22Rv1 (cell line): Measurements from ENCODE around the gene OR13J1.
"Not testable (repeated sequence)": the region's sequence is repeated elsewhere in the genome, so short reads cannot be mapped to it uniquely, and the experiment has no call there.

Source experiments
- ZFX ChIP-seq: fragments of 450-650 bp; IDR thresholded peaks from 2 replicates; pipeline ENCODE4 v1.6.1; 2017; ENCODE audit warnings: antibody characterized with exemption, borderline replicate concordance
- TF ChIP-seq, protein P1 (sequence below): fragments of 450-650 bp; IDR thresholded peaks from 2 replicates; pipeline ENCODE4 v1.5.1; 2017; ENCODE audit warnings: mild to moderate bottlenecking

DNA sequence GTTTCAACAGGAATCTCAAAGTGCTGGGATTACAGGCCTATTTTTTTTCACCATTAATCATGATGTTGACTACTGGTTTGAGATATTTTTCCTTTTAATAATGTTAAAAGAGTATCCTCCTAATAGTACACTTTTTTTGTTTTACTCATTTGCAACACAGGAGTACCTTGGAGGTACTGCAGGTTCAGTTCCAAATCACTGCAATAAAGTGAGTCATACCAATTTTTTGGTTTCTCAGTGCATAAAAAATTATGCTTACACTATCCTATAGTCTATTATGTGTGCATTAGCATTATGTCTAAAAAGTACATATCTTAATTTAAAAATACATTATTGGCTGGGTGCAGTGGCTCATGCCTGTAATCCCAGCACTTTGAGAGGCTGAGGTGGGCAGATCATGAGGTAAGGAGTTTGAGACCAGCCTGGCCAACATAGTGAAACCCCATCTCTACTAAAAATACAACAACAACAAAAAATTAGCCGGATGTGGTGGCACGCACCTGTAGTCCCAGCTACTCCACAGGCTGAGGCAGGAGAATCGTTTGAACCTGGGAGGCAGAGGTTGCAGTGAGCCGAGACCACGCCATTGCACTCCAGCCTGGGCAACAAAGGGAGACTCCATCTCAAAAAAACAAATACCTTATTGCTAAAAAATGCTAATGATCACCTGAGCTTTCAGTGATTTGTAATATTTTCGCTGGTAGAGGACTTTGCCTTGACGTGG, 27.3 kb upstream of the OR13J1 start:
- TF ChIP-seq, protein P1, sequence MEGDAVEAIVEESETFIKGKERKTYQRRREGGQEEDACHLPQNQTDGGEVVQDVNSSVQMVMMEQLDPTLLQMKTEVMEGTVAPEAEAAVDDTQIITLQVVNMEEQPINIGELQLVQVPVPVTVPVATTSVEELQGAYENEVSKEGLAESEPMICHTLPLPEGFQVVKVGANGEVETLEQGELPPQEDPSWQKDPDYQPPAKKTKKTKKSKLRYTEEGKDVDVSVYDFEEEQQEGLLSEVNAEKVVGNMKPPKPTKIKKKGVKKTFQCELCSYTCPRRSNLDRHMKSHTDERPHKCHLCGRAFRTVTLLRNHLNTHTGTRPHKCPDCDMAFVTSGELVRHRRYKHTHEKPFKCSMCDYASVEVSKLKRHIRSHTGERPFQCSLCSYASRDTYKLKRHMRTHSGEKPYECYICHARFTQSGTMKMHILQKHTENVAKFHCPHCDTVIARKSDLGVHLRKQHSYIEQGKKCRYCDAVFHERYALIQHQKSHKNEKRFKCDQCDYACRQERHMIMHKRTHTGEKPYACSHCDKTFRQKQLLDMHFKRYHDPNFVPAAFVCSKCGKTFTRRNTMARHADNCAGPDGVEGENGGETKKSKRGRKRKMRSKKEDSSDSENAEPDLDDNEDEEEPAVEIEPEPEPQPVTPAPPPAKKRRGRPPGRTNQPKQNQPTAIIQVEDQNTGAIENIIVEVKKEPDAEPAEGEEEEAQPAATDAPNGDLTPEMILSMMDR, result not testable (repeated sequence)
- not testable (repeated sequence) for TF ChIP-seq ZFX
